MCF 10A (cell line): ENCODE results near the gene FARS2. TPM values are rescaled to one million over a fixed set of nuclear protein-coding genes. Genes with fewer than 3 reads are reported as not detected.

Experiments
- BruUV-seq: library from RNA; stranded (reverse); fragments of 400-500 nt; replicated peaks from 2 replicates; lab custom pipeline; 2021; lab: Mats Ljungman, UMichigan
- CTCF ChIA-PET: fragments of 300-600 bp; sonication (Branson Sonifier 250); formaldehyde crosslinking; extraction: SDS; loops from one replicate; lab custom pipeline; 2021; ENCODE audit warnings: antibody characterized with exemption, inconsistent platforms; lab: Yijun Ruan, JAX
- POLR2A ChIA-PET: fragments of 300-600, 350-650 bp; sonication (Branson Sonifier 250); formaldehyde crosslinking; extraction: SDS; loops from one replicate; lab custom pipeline; 2020; ENCODE audit warnings: antibody characterized with exemption, inconsistent platforms; lab: Yijun Ruan, JAX
- DNase-seq: peaks from one replicate; pipeline ENCODE4 v3.0.0-alpha.2; 2018; ENCODE audit not compliant: unreplicated experiment
- H3K27ac Mint-ChIP-seq: one replicate; pipeline ENCODE4 v1.8.0; 2022; ENCODE audit warnings: mild to moderate bottlenecking, low read depth, mixed read lengths; ENCODE audit not compliant: unreplicated experiment
- H3K27me3 Mint-ChIP-seq: one replicate; pipeline ENCODE4 v1.8.0; 2022; ENCODE audit warnings: mixed read lengths; ENCODE audit not compliant: insufficient read depth, unreplicated experiment
- H3K36me3 Mint-ChIP-seq: one replicate; pipeline ENCODE4 v1.8.0; 2022; ENCODE audit warnings: mild to moderate bottlenecking, moderate library complexity, mixed read lengths; ENCODE audit not compliant: insufficient read depth, unreplicated experiment
- H3K4me1 Mint-ChIP-seq: one replicate; pipeline ENCODE4 v1.8.0; 2022; ENCODE audit warnings: mixed read lengths; ENCODE audit not compliant: insufficient read depth, unreplicated experiment
- H3K4me3 Mint-ChIP-seq: one replicate; pipeline ENCODE4 v1.8.0; 2022; ENCODE audit warnings: mild to moderate bottlenecking, moderate library complexity, mixed read lengths; ENCODE audit not compliant: unreplicated experiment
- H3K9me3 Mint-ChIP-seq: one replicate; pipeline ENCODE4 v1.8.0; 2022; ENCODE audit warnings: mixed read lengths; ENCODE audit not compliant: unreplicated experiment
- intact Hi-C: fragments of 100-400 bp; cut with micrococcal nuclease; formaldehyde crosslinking; loops from 2 replicates; pipeline ENCODE4 v1.14.1; 2022
- total RNA-seq: library from RNA; stranded (reverse); gene quantifications from 2 replicates; pipeline ENCODE4 v1.2.3, GENCODE V29; 2022
- TF ChIP-seq, protein P1 (sequence below): fragments of 200-600 bp; IDR thresholded peaks from one replicate; pipeline ENCODE4 v1.8.0; 2022; ENCODE audit warnings: antibody characterized with exemption, mild to moderate bottlenecking; ENCODE audit not compliant: unreplicated experiment

FARS2 gene
- total RNA-seq, 1 experiment from 2014 or later: 18.2 TPM

DNA sequence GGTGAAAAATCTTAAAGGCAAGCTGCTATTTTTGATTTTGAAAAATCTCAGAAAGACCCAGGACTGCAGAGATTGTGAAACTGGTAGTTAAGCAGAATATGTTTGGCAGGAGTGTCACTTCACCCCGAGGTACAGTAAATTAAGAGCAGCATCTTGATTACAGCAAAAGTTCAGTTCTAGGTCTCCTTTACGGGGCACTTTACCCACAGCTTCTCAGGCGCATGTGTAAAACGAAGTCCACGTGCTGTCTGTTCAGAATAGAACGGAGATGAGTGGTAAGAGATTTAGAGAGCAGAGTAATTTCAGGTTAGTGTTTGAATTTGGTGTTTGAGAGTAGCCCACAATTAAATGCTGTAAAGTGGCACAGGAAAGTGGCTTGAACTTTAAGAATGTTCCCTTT is 84.0 kb downstream of the FARS2 start:
- intact Hi-C loops: no loop called here
- DNase-seq: no peak
- no peak overlapping the region for H3K27ac Mint-ChIP-seq
- no peaks in the 10 kb centered on the region for H3K4me1 Mint-ChIP-seq
- no TSS peak for BruUV-seq
- POLR2A ChIA-PET: no interaction called here
- CTCF ChIA-PET: interaction anchor here (0.6 kb wide), 1 partner anchor 1240 kb away, joined by 4 read pairs; no protein-coding TSS in a partner anchor
- no peaks in the 10 kb centered on the region for H3K36me3 Mint-ChIP-seq
- TF ChIP-seq, protein P1, sequence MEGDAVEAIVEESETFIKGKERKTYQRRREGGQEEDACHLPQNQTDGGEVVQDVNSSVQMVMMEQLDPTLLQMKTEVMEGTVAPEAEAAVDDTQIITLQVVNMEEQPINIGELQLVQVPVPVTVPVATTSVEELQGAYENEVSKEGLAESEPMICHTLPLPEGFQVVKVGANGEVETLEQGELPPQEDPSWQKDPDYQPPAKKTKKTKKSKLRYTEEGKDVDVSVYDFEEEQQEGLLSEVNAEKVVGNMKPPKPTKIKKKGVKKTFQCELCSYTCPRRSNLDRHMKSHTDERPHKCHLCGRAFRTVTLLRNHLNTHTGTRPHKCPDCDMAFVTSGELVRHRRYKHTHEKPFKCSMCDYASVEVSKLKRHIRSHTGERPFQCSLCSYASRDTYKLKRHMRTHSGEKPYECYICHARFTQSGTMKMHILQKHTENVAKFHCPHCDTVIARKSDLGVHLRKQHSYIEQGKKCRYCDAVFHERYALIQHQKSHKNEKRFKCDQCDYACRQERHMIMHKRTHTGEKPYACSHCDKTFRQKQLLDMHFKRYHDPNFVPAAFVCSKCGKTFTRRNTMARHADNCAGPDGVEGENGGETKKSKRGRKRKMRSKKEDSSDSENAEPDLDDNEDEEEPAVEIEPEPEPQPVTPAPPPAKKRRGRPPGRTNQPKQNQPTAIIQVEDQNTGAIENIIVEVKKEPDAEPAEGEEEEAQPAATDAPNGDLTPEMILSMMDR: no peak
- H3K4me3 Mint-ChIP-seq: no peak overlapping the region
- H3K9me3 Mint-ChIP-seq: no peaks in the 10 kb centered on the region
- no peaks in the 10 kb centered on the region for H3K27me3 Mint-ChIP-seq

DNA sequence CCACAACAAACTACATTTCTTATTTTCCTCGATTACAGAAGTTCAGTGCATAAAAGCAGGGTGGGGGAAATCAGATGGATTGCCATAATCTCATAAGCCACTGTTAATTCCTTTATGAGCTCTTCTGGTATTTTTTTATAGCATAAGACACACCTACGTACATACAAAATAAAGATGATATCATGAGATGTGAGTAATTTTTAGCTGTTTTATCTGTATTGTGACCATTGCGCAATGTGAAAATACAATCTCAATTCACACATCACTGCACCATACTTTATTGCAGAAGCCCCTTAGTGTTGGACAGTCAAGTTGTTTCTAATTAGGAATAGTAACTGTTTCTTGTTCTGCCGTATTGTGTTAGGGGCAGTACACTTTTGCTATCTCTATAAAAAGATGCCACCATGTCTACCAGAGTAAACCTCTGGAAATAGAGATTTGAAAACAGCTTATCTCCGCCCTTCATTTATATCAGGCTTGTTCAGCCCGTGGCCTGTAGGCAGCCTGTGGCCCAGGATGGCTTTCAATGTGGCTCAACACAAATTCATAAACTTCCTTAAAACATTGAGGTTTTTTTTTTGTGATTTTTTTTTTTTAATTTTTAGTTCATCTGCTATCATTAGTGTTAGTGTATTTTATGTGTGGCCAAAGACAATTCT is 90.4 kb downstream of the FARS2 start:
- CTCF ChIA-PET: no interaction called here
- H3K4me3 Mint-ChIP-seq: no peak overlapping the region
- intact Hi-C loops: no loop called here
- H3K36me3 Mint-ChIP-seq: no peaks in the 10 kb centered on the region
- BruUV-seq: no TSS peak
- no peak overlapping the region for H3K27ac Mint-ChIP-seq
- POLR2A ChIA-PET: interaction anchor here (0.8 kb wide), 1 partner anchor 26 kb away, joined by 3 read pairs; no protein-coding TSS in a partner anchor
- TF ChIP-seq, protein P1: no peak
- DNase-seq: no peak
- no peaks in the 10 kb centered on the region for H3K27me3 Mint-ChIP-seq
- H3K4me1 Mint-ChIP-seq: no peaks in the 10 kb centered on the region
- H3K9me3 Mint-ChIP-seq: no peaks in the 10 kb centered on the region

DNA sequence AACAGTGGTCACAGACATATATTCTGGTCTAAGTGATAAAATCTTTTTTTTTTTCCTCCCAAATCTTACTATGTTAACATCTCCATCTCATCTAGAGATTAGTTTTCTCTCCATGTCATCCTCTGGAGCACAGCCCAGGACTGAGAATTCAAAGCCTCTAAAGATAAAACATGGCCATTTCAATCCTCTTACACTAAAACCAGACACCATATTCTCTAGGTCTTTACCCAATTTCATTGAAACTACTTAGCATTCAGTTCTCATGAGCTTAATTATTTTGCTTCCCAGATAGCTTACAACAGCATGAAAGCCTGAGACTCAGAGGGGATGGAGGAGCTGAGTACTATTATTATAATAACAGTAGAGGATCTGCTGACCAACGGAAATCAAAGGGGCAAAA is 92.7 kb downstream of the FARS2 start:
- TF ChIP-seq, protein P1: no peak
- BruUV-seq: no TSS peak
- H3K36me3 Mint-ChIP-seq: no peaks in the 10 kb centered on the region
- H3K27me3 Mint-ChIP-seq: no peaks in the 10 kb centered on the region
- intact Hi-C loops: no loop called here
- no peaks in the 10 kb centered on the region for H3K9me3 Mint-ChIP-seq
- H3K27ac Mint-ChIP-seq: no peak overlapping the region
- ChIA-PET POLR2A (no interaction called here), CTCF (interaction anchor here (0.6 to 1.6 kb wide), 4 partner anchors 24 to 48 kb away, joined by 3 to 4 read pairs (median 4); no protein-coding TSS in a partner anchor)
- DNase-seq: no peak
- H3K4me1 Mint-ChIP-seq: peaks cover 6% of the 10 kb centered on the region
- H3K4me3 Mint-ChIP-seq: no peak overlapping the region

DNA sequence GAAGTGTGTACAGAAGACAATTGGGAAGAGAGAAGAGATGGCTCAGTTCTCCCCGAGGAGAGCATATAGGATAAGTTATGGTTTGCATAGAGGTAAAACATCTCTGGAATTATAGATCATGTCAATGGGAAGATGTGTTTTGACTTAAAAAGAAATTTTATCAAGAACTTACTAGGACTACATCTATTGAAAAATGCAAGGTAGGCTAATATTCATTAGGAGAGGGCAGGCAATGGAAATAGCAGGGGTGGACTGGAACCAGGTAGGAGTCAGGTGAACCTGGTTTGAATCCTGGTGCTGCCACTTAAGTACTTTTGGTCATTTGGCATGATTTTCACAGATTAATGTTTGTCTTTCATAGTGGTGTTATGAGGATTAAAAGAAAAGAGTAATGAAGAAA is 96.2 kb downstream of the FARS2 start:
- ChIA-PET POLR2A (no interaction called here), CTCF (no interaction called here)
- intact Hi-C loops: no loop called here
- peaks cover 6% of the 10 kb centered on the region for H3K4me1 Mint-ChIP-seq
- no peak for DNase-seq
- H3K4me3 Mint-ChIP-seq: no peak overlapping the region
- H3K27me3 Mint-ChIP-seq: no peaks in the 10 kb centered on the region
- TF ChIP-seq, protein P1: no peak
- no peak overlapping the region for H3K27ac Mint-ChIP-seq
- no TSS peak for BruUV-seq
- no peaks in the 10 kb centered on the region for H3K9me3 Mint-ChIP-seq
- no peaks in the 10 kb centered on the region for H3K36me3 Mint-ChIP-seq
